SU-DHL-6 (cell line): ENCODE results near the gene ARHGAP8.

Experiments
- EZH2phosphoT487 ChIP-seq: fragments of 200-600 bp; sonication (generic), shearing (Covaris generic); conservative IDR thresholded peaks from 2 replicates; pipeline ENCODE4 v1.6.1; 2018; ENCODE audit warnings: mild to moderate bottlenecking, antibody characterized with exemption, low read length, moderate library complexity, mixed read lengths
- TF ChIP-seq, protein P1 (sequence below): fragments of 200-600 bp; sonication (generic); IDR thresholded peaks from one replicate; pipeline ENCODE4 v1.5.1; 2017; ENCODE audit warnings: antibody characterized with exemption, mild to moderate bottlenecking, low read length, moderate library complexity; ENCODE audit not compliant: insufficient read depth, poor library complexity, severe bottlenecking

DNA sequence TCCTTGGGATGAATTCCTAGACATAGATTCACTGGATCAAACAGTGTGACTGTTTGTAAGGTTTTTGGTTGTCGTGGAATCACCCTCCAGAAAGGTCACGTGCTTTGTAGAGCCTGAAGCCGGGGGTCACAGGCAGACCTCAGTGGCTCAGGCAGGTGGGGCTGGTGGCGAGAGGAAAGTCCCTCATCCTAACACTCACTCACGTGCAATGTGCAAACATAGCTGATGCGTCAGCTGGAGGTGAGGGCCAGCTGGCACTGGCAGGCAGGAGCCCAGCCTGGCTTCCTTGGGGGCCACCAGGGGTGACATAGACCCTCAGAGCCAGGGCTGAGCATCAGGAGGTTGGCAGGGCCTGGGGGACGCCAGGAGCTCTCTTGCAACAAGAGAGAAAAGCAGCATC is 90.0 kb downstream of the ARHGAP8 start:
- TF ChIP-seq, protein P1, sequence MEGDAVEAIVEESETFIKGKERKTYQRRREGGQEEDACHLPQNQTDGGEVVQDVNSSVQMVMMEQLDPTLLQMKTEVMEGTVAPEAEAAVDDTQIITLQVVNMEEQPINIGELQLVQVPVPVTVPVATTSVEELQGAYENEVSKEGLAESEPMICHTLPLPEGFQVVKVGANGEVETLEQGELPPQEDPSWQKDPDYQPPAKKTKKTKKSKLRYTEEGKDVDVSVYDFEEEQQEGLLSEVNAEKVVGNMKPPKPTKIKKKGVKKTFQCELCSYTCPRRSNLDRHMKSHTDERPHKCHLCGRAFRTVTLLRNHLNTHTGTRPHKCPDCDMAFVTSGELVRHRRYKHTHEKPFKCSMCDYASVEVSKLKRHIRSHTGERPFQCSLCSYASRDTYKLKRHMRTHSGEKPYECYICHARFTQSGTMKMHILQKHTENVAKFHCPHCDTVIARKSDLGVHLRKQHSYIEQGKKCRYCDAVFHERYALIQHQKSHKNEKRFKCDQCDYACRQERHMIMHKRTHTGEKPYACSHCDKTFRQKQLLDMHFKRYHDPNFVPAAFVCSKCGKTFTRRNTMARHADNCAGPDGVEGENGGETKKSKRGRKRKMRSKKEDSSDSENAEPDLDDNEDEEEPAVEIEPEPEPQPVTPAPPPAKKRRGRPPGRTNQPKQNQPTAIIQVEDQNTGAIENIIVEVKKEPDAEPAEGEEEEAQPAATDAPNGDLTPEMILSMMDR, result no peak
- TF ChIP-seq EZH2phosphoT487, result no peak
